HG03378 (cell line): Measurements from ENCODE around the gene CIRBP.

Experiments
- ATAC-seq: cut with Tn5 transposase; IDR thresholded peaks from one replicate; pipeline ENCODE4 v1.9.1; 2021; ENCODE audit warnings: mild to moderate bottlenecking, moderate library complexity; ENCODE audit not compliant: unreplicated experiment

Gene CIRBP

DNA sequence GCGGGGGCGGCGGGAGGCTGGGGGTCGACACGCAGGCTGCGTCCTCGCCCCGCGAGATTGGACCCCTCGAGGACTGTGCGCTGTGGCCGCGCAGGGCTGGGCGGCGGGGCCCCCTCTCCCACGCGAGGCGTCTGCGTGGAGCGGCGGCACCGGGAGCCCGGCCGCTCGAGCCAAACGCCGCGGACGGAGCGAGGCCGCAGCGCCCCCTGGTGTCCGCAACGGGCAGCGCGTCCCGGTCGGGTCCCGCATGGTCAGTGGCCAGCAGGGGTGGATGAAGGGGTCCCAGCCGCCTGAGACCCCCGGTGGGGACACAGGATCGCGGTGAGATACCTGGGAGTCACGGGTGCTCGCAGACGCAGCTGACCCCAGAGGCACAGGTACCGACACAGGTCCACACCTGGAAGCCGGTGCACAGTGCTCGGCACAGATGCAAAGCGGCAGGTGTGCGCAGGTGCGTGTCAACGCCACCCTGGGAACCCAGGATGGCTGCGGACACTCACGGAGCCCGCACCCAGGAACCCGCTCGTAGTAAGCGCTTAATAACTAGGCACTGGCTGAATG lies 2.1 kb upstream of the CIRBP start:
- ATAC-seq, result no peak

DNA sequence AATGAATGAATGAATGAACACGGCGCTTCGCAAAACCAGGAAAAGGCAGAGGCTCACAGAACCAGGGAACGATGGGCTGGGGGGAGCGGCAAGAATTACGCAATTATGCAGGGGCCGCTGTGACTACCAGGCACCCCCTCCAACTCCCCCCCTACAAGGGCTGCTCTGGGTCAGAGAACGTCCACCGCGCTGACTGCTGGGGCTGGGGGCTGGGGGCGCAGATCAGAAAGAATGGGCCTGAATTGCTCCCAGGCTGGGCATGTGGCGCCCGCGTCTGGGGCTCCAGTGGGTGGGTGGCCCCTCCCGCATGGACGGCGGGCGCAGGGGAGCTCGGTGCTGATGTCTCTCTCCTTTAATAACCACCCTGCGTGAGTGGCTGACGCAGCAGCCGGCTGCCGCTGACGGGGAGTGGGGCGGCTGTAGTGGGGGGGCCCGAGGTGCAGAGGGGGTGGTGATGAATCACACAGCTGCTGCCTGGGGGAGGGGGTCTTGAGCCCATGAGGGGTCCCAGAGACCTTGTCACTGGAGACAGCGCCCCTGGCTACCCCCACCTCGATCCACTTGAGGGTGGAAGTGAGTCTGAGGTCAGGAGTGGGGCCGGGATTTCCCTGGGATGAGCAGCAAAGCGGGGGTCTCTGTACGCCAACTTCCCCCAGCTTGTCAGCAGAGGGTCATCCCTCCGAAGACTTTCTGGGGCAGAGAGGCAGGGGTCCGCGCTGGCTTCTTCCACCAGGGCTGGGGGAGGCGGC lies 1.5 kb upstream of the CIRBP start:
- ATAC-seq, result no peak

DNA sequence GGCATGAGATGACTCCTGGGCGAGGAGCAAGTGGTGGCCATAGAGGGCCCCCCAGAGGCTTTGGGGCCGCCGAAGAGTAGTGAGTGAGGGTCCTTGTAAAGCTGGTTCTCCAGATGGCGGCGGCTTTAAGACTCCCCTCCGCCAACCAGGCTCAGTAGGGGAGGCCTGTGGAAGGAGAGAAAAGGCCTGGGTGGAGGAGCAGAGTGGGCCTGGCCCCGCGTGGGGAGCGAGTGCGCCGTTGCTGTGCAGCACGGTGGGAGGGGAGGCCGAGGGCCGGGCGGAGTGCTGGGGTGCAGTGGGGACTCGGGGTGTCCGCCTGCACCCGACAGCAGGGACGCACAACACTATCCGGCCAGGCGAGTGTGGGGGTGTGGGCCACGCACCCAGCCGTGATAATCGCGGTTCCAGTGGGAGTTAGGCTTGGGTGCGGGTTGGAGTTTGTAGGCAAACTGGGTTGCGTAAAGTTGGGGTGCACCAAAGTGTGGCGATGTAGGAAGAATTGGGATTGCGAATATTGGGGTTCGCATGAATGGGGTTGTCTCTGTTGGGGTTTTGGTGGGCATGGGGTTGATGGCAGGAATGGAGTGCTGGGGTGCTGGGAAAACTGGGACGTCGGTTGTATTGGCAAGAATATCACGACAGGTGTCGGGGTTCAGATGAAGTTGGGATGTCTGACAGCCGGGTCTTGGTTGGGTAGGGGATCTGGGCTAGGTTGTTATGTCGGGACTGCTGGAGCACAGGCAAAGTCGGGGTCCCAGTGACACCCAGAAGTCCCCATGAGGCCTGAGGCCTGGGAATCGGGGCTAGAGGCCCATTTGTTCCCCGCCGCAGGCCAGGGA lies 687 bp upstream of the CIRBP start:
- ATAC-seq, result no peak

DNA sequence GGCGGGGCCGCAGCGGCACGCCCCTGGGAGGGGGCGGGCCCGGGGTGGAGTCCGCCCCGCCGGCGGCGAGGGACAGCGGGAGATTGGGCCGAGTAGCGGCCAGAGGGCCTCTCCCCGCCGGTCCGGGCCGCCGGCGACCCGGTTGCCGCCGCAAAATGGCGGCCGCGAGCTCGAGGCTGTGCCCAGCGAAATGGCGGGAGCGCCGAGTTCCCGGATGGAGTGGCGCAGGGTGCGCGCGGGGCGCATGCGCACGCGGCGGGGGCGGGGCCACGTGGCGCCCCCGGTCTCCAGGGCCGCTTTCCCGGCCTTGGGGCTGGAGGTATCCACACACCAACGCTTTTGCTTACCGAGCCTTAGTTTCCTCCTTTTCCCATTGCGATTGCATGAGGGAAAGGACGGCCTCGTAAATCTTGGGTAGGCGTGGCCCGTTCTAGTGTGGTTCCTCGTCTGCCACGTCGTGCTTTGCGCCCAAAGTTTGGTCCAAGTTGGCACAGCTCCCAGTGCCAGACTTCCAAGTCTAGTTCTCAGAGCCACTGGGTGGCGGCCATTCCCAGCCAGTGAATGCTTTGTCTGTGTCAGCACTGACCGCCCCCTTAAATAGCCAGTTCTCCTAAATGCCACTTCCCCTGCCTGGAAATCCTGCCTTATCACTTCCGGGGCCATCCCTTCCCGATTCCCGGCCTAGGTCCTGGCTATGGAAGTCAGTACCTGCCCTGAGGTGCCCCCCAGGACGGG lies 513 bp downstream of the CIRBP start:
- peak; percentile 5 for ATAC-seq

DNA sequence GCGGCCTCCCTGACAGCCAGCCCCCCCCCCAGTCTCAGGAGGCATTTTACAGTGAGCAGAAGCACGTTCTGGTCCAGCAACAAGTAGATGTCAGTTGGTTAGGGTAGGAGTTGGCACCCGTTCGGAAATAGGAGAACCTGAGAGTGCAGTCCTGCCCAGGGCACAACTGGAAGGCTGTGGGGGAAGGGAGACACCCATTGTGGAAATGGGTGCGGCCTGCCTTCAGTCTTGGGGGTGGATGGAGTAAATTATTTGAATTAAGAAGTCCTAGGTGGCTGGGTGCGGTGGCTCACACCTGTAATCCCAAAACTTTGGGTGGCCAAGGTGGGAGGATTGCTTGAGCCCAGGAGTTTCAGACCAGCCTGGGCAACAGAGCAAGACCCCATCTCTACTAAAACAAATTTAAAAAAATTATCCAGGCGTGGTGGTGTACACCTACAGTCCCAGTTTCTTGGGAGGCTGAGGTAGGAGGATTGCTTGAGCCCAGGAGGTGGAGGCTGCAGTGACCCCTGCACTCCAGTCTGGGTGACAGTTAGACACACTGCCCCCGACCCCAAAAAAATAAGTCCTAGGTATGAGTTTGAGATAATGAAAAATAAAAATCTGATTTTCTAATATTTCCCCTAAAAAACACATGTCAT lies 1.2 kb downstream of the CIRBP start:
- no peak for ATAC-seq

DNA sequence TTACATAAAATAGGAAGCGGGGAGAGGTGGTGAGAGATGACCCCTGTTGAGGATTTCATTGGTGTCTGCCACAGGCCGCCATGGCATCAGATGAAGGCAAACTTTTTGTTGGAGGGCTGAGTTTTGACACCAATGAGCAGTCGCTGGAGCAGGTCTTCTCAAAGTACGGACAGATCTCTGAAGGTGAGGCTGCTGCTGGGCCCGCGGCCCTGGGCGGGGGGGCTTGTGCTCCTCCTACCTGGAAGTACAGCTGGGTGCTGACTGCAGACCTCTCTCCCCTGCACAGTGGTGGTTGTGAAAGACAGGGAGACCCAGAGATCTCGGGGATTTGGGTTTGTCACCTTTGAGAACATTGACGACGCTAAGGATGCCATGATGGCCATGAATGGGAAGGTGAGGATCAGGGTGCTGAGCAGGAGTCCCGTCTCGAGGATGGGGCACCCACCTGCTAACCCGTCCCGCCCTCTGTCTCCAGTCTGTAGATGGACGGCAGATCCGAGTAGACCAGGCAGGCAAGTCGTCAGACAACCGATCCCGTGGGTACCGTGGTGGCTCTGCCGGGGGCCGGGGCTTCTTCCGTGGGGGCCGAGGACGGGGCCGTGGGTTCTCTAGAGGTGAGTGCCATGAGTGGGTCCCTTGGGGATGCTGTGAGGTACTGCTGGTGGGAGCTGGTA lies 1.9 kb downstream of the CIRBP start:
- ATAC-seq, result no peak

DNA sequence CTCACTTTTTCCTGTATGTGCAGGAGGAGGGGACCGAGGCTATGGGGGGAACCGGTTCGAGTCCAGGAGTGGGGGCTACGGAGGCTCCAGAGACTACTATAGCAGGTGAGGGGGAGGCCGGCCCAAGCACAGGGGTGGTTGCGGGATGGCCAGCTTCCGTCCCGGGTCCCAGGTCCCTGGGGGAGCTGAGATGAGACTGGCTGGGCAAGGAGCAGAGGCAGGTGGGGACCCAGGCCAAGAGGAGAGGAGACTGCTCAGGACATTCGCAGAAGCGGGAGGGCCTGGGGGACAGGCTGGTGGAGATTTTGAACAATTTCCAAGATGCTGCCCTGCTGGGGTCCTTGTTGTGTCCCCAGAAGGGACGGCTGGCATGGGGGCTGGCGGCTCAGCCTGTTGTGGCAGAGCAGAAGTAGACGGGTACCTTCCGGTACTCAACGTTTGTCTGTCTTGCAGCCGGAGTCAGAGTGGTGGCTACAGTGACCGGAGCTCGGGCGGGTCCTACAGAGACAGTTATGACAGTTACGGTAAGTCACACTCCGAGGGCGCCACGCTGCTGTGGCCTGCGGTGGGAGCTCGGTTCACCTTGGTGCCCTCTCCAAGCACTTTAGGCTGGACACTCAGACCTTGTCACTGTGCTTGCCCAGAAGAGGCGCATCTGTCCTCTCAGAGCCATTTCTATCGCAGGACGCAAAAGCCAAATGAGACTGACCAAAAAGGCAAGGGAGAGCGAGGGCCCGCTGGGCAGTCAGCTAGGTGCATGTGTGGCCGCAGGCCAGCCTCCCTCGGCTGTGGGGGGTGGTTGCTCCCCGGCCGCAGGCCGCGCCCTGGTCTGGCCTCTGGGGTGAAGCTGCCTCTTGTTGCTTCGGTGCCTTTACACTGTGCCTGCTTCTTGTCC lies 2.6 kb downstream of the CIRBP start:
- ATAC-seq, result no peak

DNA sequence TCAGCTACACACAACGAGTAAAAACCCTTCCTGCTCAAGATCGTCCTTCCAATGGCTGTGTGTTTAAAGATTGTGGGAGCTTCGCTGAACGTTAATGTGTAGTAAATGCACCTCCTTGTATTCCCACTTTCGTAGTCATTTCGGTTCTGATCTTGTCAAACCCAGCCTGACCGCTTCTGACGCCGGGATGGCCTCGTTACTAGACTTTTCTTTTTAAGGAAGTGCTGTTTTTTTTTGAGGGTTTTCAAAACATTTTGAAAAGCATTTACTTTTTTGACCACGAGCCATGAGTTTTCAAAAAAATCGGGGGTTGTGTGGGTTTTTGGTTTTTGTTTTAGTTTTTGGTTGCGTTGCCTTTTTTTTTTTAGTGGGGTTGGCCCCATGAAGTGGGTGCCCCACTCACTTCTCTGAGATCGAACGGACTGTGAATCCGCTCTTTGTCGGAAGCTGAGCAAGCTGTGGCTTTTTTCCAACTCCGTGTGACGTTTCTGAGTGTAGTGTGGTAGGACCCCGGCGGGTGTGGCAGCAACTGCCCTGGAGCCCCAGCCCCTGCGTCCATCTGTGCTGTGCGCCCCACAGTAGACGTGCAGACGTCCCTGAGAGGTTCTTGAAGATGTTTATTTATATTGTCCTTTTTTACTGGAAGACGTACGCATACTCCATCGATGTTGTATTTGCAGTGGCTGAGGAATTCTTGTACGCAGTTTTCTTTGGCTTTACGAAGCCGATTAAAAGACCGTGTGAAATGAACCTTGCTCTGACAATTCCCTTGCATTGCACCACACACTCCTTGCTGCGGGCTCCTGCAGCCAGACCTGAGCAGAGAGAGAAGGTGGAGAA lies 3.5 kb downstream of the CIRBP start:
- no peak for ATAC-seq

DNA sequence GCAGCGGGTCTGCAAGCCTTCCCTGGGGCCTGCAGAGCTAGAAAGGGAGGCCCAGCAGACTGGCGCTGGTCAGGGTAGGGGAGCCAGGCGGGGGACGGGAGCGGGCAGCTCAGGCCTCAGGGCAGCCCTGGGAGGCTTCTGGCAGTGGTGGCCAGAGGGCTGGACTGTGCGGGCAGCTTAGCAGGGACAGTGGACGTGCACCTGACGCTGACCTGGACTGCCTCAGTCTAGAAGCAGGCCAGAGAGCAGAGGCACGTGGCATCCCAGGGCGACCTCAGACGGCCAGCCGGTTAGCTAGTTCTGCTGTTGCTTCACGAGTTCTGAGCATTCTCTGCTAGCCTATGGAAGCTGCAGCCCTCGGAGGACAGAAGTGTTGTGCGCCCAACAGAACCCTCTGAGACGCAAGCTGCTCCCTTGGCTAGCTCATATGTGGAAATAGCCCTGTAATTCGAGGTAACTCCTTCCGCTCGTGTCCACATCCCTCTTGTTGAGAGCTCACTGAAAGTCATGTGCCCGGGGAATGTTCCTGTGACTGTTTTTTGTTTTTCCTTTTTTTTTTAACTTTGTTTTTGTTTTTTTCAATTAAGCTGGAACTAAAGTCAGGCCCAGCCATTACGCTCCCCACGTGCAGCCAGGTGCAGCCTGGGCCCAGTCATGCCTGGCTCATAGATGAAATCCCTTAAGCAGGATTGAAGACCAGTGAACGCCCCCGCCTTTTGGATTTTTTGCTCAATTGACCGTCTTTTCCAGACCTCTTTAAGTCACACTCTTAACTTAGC lies 4.3 kb downstream of the CIRBP start:
- ATAC-seq, result no peak

DNA sequence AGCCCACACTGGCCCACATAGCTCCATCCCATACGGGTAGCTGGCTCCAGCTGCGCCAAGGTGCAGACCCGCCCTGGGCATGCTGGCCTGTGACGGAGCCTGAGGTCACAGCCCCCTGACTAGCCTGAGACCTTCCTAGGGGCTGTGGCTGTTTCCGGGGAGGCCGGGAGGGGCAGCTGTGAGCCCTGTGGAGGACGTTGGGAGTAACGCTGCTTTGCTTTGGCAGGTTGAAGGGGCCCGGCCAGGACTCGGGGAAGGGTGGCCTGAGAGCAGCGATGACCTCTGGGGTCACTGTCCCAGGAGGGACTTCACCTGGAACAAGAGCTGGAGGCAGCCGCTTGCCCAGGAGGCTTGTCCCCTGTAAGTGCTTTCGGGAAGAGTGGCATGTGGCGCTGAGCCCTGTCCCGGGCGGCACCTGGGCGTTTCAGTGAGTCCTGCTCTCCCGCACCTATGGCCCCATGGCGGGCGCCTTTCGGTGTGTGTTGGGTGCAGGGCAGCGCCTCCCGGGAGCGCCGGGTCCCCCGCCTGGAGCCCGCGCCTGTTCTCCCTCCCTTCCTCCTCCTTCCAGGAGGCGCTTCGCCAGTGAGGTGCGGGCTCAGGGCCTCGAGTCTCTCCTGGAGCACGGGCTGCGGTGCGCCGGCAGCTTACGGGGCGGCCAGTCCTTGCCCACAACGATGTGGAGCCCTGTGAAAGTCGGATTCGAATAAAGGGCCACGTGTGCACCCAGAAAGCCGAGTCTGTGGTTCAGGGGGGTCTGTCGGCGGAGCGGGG lies 5.1 kb downstream of the CIRBP start:
- ATAC-seq, result no peak

DNA sequence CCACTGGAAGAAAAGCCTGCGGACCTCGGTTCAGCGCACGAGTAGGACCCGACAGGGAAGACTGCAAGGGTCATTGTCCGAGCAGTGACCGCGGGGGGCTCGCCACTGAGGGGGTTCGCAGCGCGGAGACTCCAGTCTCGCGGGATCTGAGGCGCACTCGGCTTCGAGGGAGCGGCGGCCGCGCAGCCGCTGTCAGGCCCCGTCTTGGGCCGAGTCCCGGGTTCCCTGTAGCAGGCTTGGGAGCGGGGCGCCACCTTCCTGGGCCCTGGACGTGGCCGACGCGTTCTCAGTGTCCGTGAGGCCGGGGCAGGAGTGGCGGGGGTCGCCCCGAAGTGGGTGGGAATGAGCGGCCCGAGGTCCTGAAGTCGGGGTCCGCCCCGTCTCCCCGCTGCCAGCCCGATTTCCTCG lies 5.7 kb downstream of the CIRBP start:
- ATAC-seq, result no peak

DNA sequence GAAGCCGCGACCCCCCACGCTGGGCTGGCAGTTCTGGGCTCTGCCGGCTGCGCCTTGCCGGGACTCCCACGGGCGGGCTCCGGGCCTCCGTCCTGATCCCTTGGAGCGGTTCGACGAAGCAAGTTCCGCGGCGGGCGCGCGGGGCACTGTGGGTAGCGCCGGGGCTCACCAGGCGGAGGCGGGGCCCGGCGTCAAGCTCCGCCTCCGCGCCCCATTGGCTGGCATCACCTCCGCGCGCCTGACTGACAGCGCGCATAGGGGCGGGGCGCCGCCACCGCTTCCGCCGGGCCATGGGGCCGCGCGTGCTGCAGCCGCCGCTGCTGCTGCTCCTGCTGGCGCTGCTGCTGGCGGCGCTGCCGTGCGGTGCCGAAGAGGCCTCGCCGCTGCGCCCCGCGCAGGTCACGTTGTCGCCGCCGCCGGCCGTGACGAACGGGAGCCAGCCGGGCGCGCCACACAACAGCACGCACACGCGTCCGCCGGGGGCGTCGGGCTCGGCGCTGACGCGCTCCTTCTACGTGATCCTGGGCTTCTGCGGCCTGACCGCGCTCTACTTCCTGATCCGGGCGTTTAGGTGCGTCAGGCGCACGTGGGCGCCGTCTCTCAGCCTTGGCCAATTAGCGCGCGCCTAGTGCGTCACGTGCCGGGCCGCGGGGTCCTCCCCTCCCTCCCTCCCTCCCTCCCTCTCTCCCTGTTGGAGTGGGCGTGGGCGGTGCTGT lies 6.3 kb downstream of the CIRBP start, which contains the start of gene FAM174C:
Gene FAM174C (plus strand): TSS at position 271 of the 716 bp plus-strand sequence. CDS start 20 bp downstream, at position 291.
- peak; percentile 56 for ATAC-seq

DNA sequence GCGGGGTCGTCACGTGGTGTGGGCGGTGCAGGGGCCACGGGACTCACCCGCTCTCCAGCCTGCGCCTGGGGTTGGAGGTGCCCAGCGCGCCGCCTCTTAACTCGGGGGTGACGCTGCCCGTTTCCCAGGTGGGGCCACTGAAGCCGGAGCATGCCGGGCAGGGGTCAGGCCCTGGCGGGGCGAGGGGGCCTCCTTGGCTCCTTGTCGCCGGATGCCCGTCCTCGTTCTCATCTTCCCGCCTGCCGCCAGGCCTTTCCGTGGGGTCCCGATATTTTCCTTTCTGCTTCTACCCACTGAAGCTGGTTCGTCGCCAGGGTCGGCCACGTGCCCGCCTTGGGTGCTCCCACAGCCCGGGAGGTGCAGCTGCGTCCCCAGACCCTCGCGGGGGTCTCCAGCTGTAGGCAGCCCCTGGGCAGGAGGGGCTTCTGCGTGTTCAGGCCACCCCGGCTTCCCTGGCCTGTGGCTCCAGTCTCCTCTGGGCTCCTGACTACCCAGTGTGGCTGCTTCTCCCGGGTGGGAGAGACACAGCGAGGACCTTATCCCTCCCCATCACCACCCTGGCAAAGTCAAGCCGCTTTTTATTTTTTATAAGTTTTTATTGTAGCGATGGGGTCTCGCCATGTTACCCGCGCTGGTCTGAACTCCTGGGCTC lies 7.0 kb downstream of the CIRBP start:
- ATAC-seq, result peak; percentile 10

DNA sequence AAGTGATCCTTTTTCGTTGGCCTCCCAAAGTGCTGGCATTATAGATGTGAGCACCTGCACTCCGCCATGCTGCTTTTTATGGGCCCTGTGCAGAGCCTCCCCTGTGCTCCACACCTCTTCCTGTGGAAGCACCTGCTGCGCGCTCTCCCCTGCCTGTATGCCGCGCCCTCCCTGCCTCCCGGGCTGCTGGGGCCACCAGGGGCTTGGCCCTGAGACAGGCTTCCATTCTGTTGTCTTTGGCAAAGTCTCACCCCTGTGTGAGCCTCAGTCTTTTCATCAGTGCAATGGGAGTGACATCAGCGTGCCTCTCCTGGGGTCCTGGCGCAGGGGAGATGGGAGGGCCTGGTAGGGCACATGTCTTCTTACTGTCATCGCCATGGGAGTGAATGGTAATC lies 7.5 kb downstream of the CIRBP start:
- no peak for ATAC-seq

DNA sequence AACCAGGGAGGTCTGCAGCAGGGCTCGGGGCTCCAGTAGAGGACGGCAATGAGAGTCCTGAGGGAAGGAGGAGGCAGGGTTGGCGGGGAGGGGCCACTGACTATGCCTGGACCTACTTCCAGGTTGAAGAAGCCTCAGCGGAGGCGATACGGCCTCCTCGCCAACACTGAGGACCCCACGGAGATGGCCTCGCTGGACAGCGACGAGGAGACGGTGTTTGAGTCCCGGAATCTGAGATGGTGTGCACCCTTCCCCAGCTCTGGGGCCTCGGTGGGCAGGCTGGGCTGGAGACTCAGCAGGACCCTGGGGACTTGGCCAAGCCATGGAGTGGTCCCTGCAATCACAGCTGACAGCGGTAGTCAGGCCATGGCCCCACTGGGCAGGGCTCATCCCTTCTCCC lies 7.9 kb downstream of the CIRBP start:
- ATAC-seq, result no peak

DNA sequence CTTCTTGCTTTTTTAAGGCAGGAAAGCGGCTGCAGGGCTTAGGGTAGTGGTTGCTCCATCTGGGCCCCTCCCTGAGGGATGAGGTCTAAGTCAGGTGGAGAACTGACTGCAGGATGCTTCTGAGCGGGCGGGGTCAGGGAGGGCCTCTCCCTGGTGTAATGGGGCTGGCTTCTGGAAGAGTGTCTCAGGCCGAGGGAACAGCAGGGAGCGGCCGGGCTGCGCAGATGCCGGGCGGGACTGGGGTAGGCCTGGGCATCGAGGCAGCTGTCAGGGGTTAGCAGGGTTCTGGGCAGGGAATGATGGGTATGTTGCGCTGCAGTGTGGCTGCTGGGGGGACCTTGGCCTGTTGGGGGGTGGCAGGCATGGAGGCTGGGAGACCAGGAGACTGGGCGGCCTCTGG lies 8.9 kb downstream of the CIRBP start:
- no peak for ATAC-seq
